Stomach (tissue), 9 donors: ENCODE measurements around the gene RTBDN. TPM values are rescaled to one million over a fixed set of nuclear protein-coding genes. Genes with fewer than 3 reads are reported as not detected.

Experiments
- DNase-seq, 2 donors: peaks; one replicate each; pipeline versions ENCODE4 v3.0.0 to v3.0.0-alpha.2; 2013 to 2019
- H3K27ac ChIP-seq, 5 donors: fragments of 200-600 bp in 4 of 5; sonication (generic) in 4 of 5; one replicate each; pipeline ENCODE4 v1.5.1; 2013 to 2019; ENCODE audit warnings: mild to moderate bottlenecking in 1 of 5, moderate library complexity in 1 of 5
- H3K27me3 ChIP-seq, 3 donors: fragments of 200-600 bp; sonication (generic); one replicate each; pipeline ENCODE4 v1.5.1; 2017 to 2019; ENCODE audit warnings: mixed run types in 1 of 3
- H3K36me3 ChIP-seq, 4 donors: fragments of 200-600 bp; sonication (generic); 1 replicate in 3 of 4; 2 replicates in 1 of 4; pipeline ENCODE4 v1.5.1; 2016 to 2019
- H3K4me1 ChIP-seq, 4 donors: fragments of 200-600 bp; sonication (generic); one replicate each; pipeline ENCODE4 v1.5.1; 2016 to 2019
- H3K4me3 ChIP-seq, 4 donors: fragments of 200-600 bp; sonication (generic) in 3 of 4; one replicate each; pipeline ENCODE4 v1.5.1; 2016 to 2019; ENCODE audit warnings: mild to moderate bottlenecking in 1 of 4
- H3K9me3 ChIP-seq, 4 donors: fragments of 200-600 bp; sonication (generic); one replicate each; pipeline ENCODE4 v1.5.1; 2016 to 2019
- EP300 ChIP-seq: sonication (generic); formaldehyde crosslinking; IDR thresholded peaks from one replicate; pipeline ENCODE4 v1.6.1; 2017; ENCODE audit warnings: antibody characterized with exemption
- POLR2A ChIP-seq, 4 donors: fragments of 450-650 bp; IDR thresholded peaks; one replicate each; pipeline ENCODE4 v1.6.1; 2016; ENCODE audit warnings: antibody characterized with exemption in 4 of 4, control low read depth in 2 of 4, mild to moderate bottlenecking in 1 of 4, moderate library complexity in 1 of 4
- POLR2AphosphoS5 ChIP-seq, 3 donors: sonication (generic); formaldehyde crosslinking; IDR thresholded peaks; one replicate each; pipeline ENCODE4 v1.6.1; 2016; ENCODE audit warnings: antibody characterized with exemption in 3 of 3
- WGBS, 5 donors: extraction: QIAGEN DNeasy Blood & Tissue Kit in 3 of 5; methylation state at CpG; one replicate each; pipeline versions ENCODE4 v1.1.5 to v1.1.7; 2013 to 2018; 5-methylcytosine and 5-hydroxymethylcytosine counted together
- intact Hi-C: fragments of 100-400 bp; cut with DNase I; formaldehyde crosslinking; loops from one replicate; pipeline ENCODE4 v1.15.1; 2023; ENCODE audit warnings: low total_unique reads
- polyA plus RNA-seq, 3 donors: library from polyadenylated mRNA; stranded (reverse); fragments of 200-250 nt; gene quantifications; one replicate each; pipeline ENCODE4 v1.2.3, GENCODE V29; 2013
- total RNA-seq, 5 donors: library from RNA; depleted of rRNA; stranded (reverse); fragments of >200 nt; gene quantifications; one replicate each; pipeline versions ENCODE4 v1.1.0 to v1.2.3, GENCODE V29; 2014 to 2016
- TF ChIP-seq, protein P1 (sequence below), 7 experiments: fragments of 450-650 bp in 4 of 7; fragments of 200-600 bp in 3 of 7; sonication (generic) in 3 of 7; IDR thresholded peaks; one replicate each; pipeline ENCODE4 v1.5.1; 2016 to 2019; ENCODE audit warnings: antibody characterized with exemption in 7 of 7, control low read depth in 2 of 7, mild to moderate bottlenecking in 1 of 7
- donor health status: healthy with polysubstance abuse.
- donor health status: Bipolar disorder and iron deficiency.
- donor health status: healthy.

Gene RTBDN
- total and polyA plus RNA-seq, 8 donors, result 0.53 TPM; not detected in 7

- Histone ChIP-seq H3K4me3 (no peak overlapping the region), H3K9me3 (no peaks in the 10 kb centered on the region), H3K27ac (no peak overlapping the region), H3K4me1 (peaks cover under 1 to 20% (median 10%) of the 10 kb centered on the region in 4 donors), H3K36me3 (peaks cover 25 to 58% (median 53%) of the 10 kb centered on the region in 4 donors), H3K27me3 (no peaks in the 10 kb centered on the region)
- intact Hi-C loops, result no loop called here
- 93 to 99% (median 96%) methylated on average over 6 of the region's 6 CpGs for WGBS, 5 donors
- DNase-seq, result no peak
- TF ChIP-seq, protein P1, sequence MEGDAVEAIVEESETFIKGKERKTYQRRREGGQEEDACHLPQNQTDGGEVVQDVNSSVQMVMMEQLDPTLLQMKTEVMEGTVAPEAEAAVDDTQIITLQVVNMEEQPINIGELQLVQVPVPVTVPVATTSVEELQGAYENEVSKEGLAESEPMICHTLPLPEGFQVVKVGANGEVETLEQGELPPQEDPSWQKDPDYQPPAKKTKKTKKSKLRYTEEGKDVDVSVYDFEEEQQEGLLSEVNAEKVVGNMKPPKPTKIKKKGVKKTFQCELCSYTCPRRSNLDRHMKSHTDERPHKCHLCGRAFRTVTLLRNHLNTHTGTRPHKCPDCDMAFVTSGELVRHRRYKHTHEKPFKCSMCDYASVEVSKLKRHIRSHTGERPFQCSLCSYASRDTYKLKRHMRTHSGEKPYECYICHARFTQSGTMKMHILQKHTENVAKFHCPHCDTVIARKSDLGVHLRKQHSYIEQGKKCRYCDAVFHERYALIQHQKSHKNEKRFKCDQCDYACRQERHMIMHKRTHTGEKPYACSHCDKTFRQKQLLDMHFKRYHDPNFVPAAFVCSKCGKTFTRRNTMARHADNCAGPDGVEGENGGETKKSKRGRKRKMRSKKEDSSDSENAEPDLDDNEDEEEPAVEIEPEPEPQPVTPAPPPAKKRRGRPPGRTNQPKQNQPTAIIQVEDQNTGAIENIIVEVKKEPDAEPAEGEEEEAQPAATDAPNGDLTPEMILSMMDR (IDR thresholded peaks at IDR 0.05), result no peak
- TF ChIP-seq POLR2AphosphoS5 (IDR thresholded peaks at IDR 0.05), result no peak
- no peak for TF ChIP-seq POLR2A (IDR thresholded peaks at IDR 0.05)
- TF ChIP-seq EP300, result no peak
Measured at GRCh38 chr19:12875086-12875485, 40.7 kb upstream of the RTBDN start.

DNA sequence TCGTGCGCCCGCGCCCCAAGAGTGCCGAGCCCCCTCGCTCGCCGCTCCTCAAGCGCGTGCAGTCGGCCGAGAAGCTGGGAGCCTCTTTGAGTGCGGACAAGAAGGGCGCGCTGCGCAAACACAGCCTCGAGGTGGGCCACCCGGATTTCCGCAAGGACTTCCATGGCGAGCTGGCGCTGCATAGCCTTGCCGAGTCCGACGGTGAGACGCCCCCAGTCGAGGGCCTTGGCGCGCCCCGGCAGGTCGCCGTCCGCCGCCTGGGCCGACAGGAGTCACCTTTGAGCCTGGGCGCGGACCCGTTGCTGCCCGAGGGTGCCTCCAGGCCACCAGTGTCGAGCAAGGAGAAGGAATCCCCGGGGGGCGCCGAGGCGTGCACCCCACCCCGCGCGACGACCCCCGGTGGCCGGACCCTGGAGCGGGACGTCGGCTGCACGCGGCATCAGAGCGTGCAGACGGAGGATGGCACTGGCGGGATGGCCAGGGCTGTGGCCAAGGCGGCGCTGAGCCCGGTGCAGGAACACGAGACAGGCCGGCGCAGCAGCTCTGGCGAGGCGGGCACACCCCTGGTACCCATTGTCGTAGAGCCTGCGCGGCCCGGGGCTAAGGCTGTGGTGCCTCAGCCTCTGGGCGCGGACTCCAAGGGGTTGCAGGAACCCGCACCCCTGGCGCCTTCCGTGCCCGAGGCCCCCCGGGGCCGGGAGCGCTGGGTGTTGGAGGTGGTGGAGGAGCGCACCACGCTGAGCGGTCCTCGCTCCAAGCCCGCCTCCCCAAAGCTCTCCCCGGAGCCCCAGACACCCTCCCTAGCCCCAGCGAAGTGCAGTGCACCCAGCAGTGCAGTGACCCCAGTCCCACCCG lies 39.7 kb upstream of the RTBDN start:
- Histone ChIP-seq H3K9me3 (no peaks in the 10 kb centered on the region), H3K27me3 (no peaks in the 10 kb centered on the region), H3K4me1 (peaks cover 0 to 13% (median 4%) of the 10 kb centered on the region in 4 donors), H3K4me3 (peak overlapping the region; percentile 13 to 42 (median 30)), H3K27ac (no peak overlapping the region), H3K36me3 (peaks cover 25 to 58% (median 53%) of the 10 kb centered on the region in 4 donors)
- WGBS, 5 donors, result 62 to 91% (median 83%) methylated on average over 44 to 86 of the region's 86 CpGs
- intact Hi-C loops, result no loop called here
- no peak for TF ChIP-seq POLR2AphosphoS5 (IDR thresholded peaks at IDR 0.05)
- TF ChIP-seq EP300, result no peak
- TF ChIP-seq, protein P1 (IDR thresholded peaks at IDR 0.05), result no peak
- TF ChIP-seq POLR2A (IDR thresholded peaks at IDR 0.05), result no peak
- no peak for DNase-seq

DNA sequence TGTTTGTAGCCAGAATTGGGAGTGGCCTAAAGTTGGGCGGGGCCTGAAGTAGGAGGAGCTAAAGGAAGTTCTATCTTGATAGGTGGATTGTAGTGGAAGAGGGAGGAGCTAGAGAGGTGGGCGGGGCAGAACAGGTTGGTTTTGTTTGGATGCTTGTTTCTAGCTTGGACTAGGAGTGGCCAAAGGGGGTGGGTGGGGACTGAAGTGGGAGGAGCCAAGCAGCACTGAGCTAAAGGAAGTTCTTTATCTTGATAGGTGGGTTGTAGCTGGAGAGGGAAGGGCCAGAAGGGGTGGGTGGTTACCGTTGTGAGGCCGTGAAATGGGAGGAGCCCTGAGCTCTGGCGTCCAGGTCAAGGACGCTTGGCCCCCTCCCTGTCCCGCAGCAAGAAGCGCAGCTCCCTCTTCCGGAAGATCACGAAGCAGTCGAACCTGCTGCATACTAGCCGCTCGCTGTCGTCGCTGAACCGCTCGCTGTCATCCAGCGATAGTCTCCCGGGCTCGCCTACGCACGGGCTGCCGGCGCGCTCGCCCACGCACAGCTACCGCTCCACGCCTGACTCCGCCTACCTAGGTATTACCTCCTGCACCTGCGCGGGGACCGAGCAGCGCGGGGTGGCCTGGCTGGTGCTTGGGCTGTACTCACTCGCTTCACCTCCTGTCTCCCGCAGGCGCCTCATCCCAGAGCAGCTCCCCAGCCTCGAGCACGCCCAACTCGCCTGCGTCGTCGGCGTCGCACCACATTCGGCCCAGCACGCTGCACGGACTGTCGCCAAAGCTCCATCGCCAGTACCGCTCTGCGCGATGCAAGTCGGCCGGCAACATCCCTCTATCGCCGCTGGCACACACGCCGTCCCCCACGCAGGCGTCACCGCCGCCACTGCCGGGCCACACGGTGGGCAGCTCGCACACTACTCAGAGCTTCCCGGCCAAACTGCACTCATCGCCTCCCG lies 38.8 kb upstream of the RTBDN start:
- peak overlapping the region in 2 of 5 donors; percentile 51 to 53 for H3K27ac ChIP-seq
- intact Hi-C loops, result no loop called here

More for the DNA sequence above, 38.8 kb upstream of the RTBDN start:
- Histone ChIP-seq H3K4me1 (peaks cover 0 to 13% (median 4%) of the 10 kb centered on the region in 4 donors), H3K27me3 (no peaks in the 10 kb centered on the region), H3K4me3 (peak overlapping the region; percentile 13 to 42 (median 30)), H3K9me3 (no peaks in the 10 kb centered on the region), H3K36me3 (peaks cover 24 to 53% (median 48%) of the 10 kb centered on the region in 4 donors)
- TF ChIP-seq POLR2A (IDR thresholded peaks at IDR 0.05) (no peak), EP300 (no peak), POLR2AphosphoS5 (IDR thresholded peaks at IDR 0.05) (no peak)
- TF ChIP-seq, protein P1 (IDR thresholded peaks at IDR 0.05), result no peak
- 39 to 65% (median 41%) methylated on average over 48 to 70 of the region's 70 CpGs for WGBS, 5 donors
- DNase-seq, result peak; percentile 87 to 88
